HG02938 (cell line): ENCODE measurements around the gene SLC6A9.

Experiments used
- ATAC-seq: cut with Tn5 transposase; IDR thresholded peaks from one replicate; pipeline ENCODE4 v1.9.1; 2021; ENCODE audit warnings: mild to moderate bottlenecking, moderate library complexity; ENCODE audit not compliant: unreplicated experiment

Gene SLC6A9

DNA sequence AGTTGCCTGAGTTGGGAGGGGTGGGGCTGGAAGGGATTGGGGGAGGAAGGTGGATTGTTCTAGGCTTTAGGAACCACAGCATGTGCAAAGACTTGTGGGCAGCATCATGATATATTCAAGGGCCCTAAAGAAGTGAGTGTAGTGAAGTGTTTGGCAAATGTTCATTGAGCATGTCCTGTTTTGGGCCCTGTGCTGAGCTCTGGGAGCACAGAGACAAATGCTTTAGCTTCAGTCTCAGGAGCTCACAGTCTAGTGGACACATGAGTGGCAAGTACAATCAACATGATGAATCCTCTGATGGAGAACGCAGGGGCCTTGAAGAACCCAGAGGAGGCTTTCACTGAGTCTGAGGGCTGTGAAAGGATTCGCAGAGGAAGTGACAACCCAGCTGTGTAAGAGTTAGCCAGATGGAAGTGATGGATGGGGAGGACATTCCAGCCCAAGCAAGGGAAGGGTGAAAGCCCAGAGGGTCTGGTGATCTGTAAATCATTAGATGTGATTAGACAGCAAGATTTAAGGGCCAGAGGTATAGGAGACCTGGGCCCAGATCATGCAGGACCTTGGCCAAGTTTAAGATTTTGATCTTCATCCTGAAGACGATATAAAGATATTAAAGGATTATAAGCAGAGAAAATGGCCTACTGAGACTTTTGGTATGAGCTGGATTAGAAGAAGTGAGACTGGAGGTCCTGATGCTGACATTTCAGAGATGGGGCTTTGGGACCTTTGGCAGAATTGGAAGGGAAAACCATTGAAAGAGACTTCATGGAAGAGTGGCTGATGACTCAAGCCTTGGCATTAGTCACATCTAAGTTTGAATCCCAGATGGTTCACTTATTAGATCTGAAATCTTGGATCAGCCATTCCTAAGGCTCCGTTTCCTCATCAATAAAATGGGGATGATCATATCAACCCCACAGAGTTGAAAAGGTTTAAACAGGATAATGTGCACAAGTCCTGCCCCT lies 80.0 kb downstream of the SLC6A9 start:
- ATAC-seq, result no peak

DNA sequence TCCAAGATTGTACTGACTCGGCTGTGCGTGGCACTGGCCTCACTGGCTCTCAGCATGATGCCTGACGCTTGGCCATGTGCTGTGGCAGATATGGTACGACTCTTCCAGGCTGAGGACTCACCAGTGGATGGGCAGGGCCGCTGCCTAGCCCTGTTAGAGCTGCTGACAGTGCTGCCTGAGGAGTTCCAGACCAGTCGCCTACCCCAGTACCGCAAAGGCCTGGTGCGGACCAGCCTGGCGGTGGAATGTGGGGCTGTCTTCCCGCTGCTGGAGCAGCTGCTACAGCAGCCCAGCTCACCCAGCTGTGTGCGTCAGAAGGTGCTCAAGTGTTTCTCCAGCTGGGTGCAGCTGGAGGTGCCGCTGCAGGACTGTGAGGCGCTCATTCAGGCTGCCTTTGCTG lies 81.6 kb downstream of the SLC6A9 start:
- no peak for ATAC-seq

GRCh38 chr1:43947874-43948437 lies 83.3 kb downstream of the SLC6A9 start:
- ATAC-seq, result no peak

- ATAC-seq, result no peak
Observed at GRCh38 chr1:43947061-43947873, 84.0 kb downstream of the SLC6A9 start.
